HG03280 (cell line): ENCODE measurements around the gene LIAS.
A peak's percentile ranks its signal among the peaks of the same experiment; 100 is the strongest.
"Not testable (repeated sequence)": the region's sequence is repeated elsewhere in the genome, so short reads cannot be mapped to it uniquely, and the experiment has no call there.

ENCODE experiments used
- ATAC-seq: cut with Tn5 transposase; IDR thresholded peaks from one replicate; pipeline ENCODE4 v1.9.1; 2021; ENCODE audit warnings: mild to moderate bottlenecking, moderate library complexity; ENCODE audit not compliant: unreplicated experiment

The LIAS gene

GRCh38 chr4:39458505-39459300, at the start of gene LIAS, which contains the start of gene RPL9:
Gene LIAS, plus strand, starts transcription at chr4:39459056. Its CDS starts 62 bp downstream, at chr4:39459118.
Gene RPL9, minus strand, starts transcription at chr4:39458922. Its CDS starts 483 bp downstream, at chr4:39458439.
- peak; percentile 84 for ATAC-seq

- no peak for ATAC-seq
Observed at GRCh38 chr4:39410415-39410814, 48.4 kb upstream of the LIAS start.

- ATAC-seq = not testable (repeated sequence)
Observed at GRCh38 chr4:39411561-39411960, 47.3 kb upstream of the LIAS start.

- ATAC-seq = no peak
Observed at GRCh38 chr4:39415678-39416283, 43.1 kb upstream of the LIAS start.

GRCh38 chr4:39422247-39422646, 36.6 kb upstream of the LIAS start:
- no peak for ATAC-seq

GRCh38 chr4:39425297-39425696, 33.6 kb upstream of the LIAS start:
- ATAC-seq = not testable (repeated sequence)

- ATAC-seq = no peak
Observed at GRCh38 chr4:39426728-39427127, 32.1 kb upstream of the LIAS start.

GRCh38 chr4:39427520-39428114, 31.2 kb upstream of the LIAS start:
- no peak for ATAC-seq

GRCh38 chr4:39429476-39430334, 29.2 kb upstream of the LIAS start:
- no peak for ATAC-seq

GRCh38 chr4:39433878-39434492, 24.9 kb upstream of the LIAS start:
- ATAC-seq = no peak

GRCh38 chr4:39435659-39436563, 22.9 kb upstream of the LIAS start:
- ATAC-seq = no peak

- ATAC-seq = no peak
Observed at GRCh38 chr4:39441593-39441992, 17.3 kb upstream of the LIAS start.

GRCh38 chr4:39442998-39443397, 15.9 kb upstream of the LIAS start:
- no peak for ATAC-seq

GRCh38 chr4:39446483-39446841, 12.4 kb upstream of the LIAS start:
- no peak for ATAC-seq

GRCh38 chr4:39446842-39447573, 11.8 kb upstream of the LIAS start:
- ATAC-seq = peak; percentile 78

GRCh38 chr4:39450618-39451017, 8.2 kb upstream of the LIAS start:
- no peak for ATAC-seq

- no peak for ATAC-seq
Observed at GRCh38 chr4:39451423-39452023, 7.3 kb upstream of the LIAS start.

- ATAC-seq = no peak
Observed at GRCh38 chr4:39452153-39452859, 6.5 kb upstream of the LIAS start.
